Skeletal muscle tissue (tissue), 4 donors: ENCODE data around the gene LRP5. TPM values are rescaled to one million over a fixed set of nuclear protein-coding genes. Genes with fewer than 3 reads are reported as not detected.

Experiments
- H3K27ac ChIP-seq: one replicate; pipeline ENCODE4 v1.7.0; 2013; ENCODE audit warnings: mild to moderate bottlenecking, low read depth, low read length, inconsistent platforms
- H3K27me3 ChIP-seq, 3 donors: one replicate each; pipeline ENCODE4 v1.7.0; 2013; ENCODE audit warnings: low read length in 3 of 3; ENCODE audit not compliant: control insufficient read depth in 3 of 3, insufficient read depth in 3 of 3
- H3K36me3 ChIP-seq, 3 donors: one replicate each; pipeline ENCODE4 v1.7.0; 2013; ENCODE audit warnings: low read length in 3 of 3; ENCODE audit not compliant: control insufficient read depth in 3 of 3, insufficient read depth in 3 of 3
- H3K4me1 ChIP-seq, 3 donors: one replicate each; pipeline ENCODE4 v1.7.0; 2013; ENCODE audit warnings: low read length in 3 of 3, mild to moderate bottlenecking in 3 of 3; ENCODE audit not compliant: control insufficient read depth in 3 of 3, insufficient read depth in 3 of 3
- H3K4me3 ChIP-seq, 3 donors: one replicate each; pipeline ENCODE4 v1.7.0; 2013; ENCODE audit warnings: low read length in 3 of 3
- H3K9ac ChIP-seq, 3 donors: one replicate each; pipeline ENCODE4 v1.7.0; 2013; ENCODE audit warnings: low read length in 3 of 3, mild to moderate bottlenecking in 3 of 3, moderate library complexity in 2 of 3, low read depth in 1 of 3
- H3K9me3 ChIP-seq, 3 donors: one replicate each; pipeline ENCODE4 v1.7.0; 2013; ENCODE audit warnings: low read length in 3 of 3; ENCODE audit not compliant: control insufficient read depth in 3 of 3
- total RNA-seq: library from RNA; depleted of rRNA; stranded (reverse); fragments of >200 nt; gene quantifications from one replicate; pipeline ENCODE4 v1.2.3, GENCODE V29; 2014
- donor health status: Osteomylitis.

The LRP5 gene
- total RNA-seq, 1 donor from 2014 or later: 31.3 TPM

DNA sequence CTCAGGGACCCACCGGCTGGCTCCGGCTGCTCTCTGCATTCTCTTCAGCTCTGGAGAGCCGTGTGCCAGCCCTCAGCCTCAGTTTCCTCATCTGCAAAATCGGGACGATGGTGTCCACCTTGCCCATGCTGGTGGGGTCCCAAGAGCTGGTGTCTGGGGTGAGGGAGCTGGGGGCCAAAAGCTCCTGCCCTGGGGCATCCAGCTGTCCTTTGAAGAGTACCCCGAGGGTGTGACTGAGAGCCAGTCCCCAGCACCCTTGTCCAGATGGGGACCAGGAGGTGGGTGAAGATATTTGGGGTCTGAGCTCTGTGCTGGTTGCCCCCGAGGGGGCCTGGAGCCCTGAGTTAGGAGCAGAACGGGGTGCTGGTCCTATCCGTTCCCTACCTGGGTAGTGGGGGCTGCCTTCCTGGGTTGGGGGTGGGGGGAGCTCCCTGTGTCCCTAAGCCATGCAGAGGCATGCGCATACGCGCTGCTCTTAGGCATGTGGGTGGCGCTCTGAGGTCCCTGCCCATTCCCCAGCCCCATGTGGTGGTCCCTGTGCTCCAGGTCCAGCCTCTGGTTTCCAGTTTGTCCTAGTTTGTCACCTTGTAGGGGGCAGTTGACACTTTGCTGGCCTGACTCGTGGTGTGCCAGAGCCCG is 4.9 kb downstream of the LRP5 start:
- H3K27me3 ChIP-seq: no peaks in the 10 kb centered on the region
- peak overlapping the region in 1 of 3 donors; percentile 33 for H3K9ac ChIP-seq
- H3K4me3 ChIP-seq: no peak overlapping the region
- no peaks in the 10 kb centered on the region for H3K9me3 ChIP-seq
- H3K27ac ChIP-seq: no peak overlapping the region
- no peaks in the 10 kb centered on the region for H3K36me3 ChIP-seq
- H3K4me1 ChIP-seq: peaks cover 48 to 50% (median 49%) of the 10 kb centered on the region in 3 donors

- H3K4me1 ChIP-seq: peaks cover 35 to 46% (median 46%) of the 10 kb centered on the region in 3 donors
- no peak overlapping the region for H3K27ac ChIP-seq
- H3K9ac ChIP-seq: peak overlapping the region in 1 of 3 donors; percentile 50
- H3K4me3 ChIP-seq: peak overlapping the region in 1 of 3 donors; percentile 51
- no peaks in the 10 kb centered on the region for H3K9me3 ChIP-seq
- H3K27me3 ChIP-seq: no peaks in the 10 kb centered on the region
- no peaks in the 10 kb centered on the region for H3K36me3 ChIP-seq
Observed at GRCh38 chr11:68321293-68322051, 9.1 kb downstream of the LRP5 start.

DNA sequence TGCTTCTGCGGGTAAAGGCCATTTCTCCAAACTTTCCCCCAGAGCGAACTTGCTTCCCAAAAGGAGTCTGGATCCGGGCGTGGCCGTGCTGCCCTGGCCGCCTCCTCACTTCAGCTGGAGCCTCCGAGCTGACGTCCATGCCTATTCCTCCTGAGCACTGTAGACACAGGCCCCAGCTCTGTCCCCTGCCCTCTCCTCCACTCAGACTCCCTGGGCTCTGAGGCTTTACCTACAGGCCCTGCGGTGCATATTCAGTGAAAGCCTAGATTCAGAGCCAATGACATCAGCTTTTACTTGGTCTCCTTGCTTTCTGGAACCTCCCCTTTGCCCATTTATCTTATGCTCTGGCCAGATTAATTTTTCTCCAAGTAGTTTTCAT is 9.7 kb downstream of the LRP5 start:
- Histone ChIP-seq H3K9ac (peak overlapping the region in 1 of 3 donors; percentile 50), H3K9me3 (no peaks in the 10 kb centered on the region), H3K36me3 (peaks cover 0 to 2% (median 0%) of the 10 kb centered on the region in 3 donors), H3K27ac (no peak overlapping the region), H3K4me3 (peak overlapping the region in 1 of 3 donors; percentile 51), H3K4me1 (peaks cover 30 to 46% (median 44%) of the 10 kb centered on the region in 3 donors), H3K27me3 (no peaks in the 10 kb centered on the region)

GRCh38 chr11:68324241-68324640 is 11.8 kb downstream of the LRP5 start:
- Histone ChIP-seq H3K9me3 (no peaks in the 10 kb centered on the region), H3K4me3 (no peak overlapping the region), H3K27me3 (no peaks in the 10 kb centered on the region), H3K36me3 (peaks cover 0 to 2% (median 0%) of the 10 kb centered on the region in 3 donors), H3K9ac (no peak overlapping the region), H3K27ac (no peak overlapping the region), H3K4me1 (peaks cover 41 to 61% (median 56%) of the 10 kb centered on the region in 3 donors)

DNA sequence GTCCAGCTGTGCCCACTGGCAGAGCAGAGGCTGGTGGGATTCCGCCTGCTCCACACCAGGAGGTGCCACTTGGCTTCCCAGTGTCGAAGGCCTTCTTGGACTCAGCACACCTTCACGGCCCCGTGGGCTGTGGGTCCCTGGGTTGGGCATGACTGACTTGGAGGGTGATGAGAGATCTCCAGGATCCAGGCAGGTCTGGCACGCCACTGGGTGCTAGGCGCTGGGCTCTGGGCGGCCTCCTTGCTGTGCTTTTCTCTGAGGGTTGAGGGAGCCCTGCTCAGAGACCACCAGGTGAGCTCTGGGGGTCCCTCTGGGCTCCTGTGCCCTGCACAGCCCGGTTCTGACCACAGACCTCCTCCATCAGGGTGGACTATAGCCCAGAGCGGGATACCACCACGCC is 12.3 kb downstream of the LRP5 start:
- Histone ChIP-seq H3K27ac (no peak overlapping the region), H3K27me3 (no peaks in the 10 kb centered on the region), H3K4me3 (no peak overlapping the region), H3K4me1 (peaks cover 41 to 64% (median 60%) of the 10 kb centered on the region in 3 donors), H3K9me3 (no peaks in the 10 kb centered on the region), H3K36me3 (peaks cover 0 to 2% (median 0%) of the 10 kb centered on the region in 3 donors), H3K9ac (no peak overlapping the region)

DNA sequence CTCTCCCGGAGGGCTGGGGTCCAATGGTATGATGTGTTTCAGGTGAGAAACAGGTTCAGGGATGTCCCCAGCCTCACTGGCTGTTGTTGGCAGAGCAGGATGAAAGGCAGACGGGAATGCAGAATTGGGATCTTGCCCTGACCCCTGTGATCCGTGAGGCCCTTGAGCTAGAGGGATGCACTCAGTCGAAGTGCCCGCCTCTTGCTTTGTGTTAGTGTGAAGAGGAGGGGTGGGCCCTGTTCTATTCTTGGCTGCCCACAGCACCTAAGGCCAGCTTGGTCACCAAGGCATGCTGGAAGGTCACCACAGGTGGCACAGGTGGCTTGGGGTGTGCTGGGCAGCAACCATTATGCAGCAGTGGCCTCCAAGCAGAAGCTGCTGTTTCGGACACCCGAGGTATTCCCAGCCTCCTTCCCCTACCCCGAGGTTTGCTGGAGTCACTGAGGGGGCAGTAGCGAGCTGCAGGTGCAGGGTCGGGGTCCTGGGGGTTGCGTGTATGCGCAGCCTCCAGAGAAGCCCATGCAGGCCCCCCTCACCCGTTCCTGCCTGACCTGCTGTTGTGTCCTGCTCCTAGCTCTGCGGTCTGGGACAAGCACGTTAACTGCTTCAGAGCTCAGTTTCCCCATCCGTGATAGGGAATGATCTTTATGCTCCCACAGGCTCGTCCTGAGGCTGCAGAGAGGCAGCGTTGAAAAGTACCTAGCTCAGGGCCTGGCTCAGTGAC is 13.0 kb downstream of the LRP5 start:
- no peak overlapping the region for H3K27ac ChIP-seq
- H3K36me3 ChIP-seq: peaks cover 0 to 2% (median 0%) of the 10 kb centered on the region in 3 donors
- peaks cover 43 to 70% (median 67%) of the 10 kb centered on the region in 3 donors for H3K4me1 ChIP-seq
- no peak overlapping the region for H3K4me3 ChIP-seq
- H3K9ac ChIP-seq: no peak overlapping the region
- H3K27me3 ChIP-seq: no peaks in the 10 kb centered on the region
- no peaks in the 10 kb centered on the region for H3K9me3 ChIP-seq

DNA sequence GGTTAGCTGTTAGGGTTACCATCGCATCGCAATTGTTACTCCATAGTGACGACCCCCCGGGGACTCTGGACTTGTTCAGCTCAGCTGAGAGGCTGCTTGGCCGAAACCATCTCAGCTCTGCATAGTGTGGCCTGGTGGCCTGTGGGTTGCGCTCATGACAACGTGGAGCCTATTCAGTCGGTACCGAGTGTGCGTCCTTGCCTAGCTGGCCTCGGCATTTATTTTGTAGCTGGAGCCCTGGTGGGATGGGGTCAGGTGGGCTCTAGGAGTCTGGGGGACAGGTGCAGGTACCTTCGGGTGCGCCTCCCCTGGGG is 13.5 kb downstream of the LRP5 start:
- peaks cover 46 to 75% (median 72%) of the 10 kb centered on the region in 3 donors for H3K4me1 ChIP-seq
- H3K36me3 ChIP-seq: peaks cover 0 to 2% (median 0%) of the 10 kb centered on the region in 3 donors
- no peak overlapping the region for H3K27ac ChIP-seq
- no peak overlapping the region for H3K9ac ChIP-seq
- H3K9me3 ChIP-seq: no peaks in the 10 kb centered on the region
- no peak overlapping the region for H3K4me3 ChIP-seq
- no peaks in the 10 kb centered on the region for H3K27me3 ChIP-seq

DNA sequence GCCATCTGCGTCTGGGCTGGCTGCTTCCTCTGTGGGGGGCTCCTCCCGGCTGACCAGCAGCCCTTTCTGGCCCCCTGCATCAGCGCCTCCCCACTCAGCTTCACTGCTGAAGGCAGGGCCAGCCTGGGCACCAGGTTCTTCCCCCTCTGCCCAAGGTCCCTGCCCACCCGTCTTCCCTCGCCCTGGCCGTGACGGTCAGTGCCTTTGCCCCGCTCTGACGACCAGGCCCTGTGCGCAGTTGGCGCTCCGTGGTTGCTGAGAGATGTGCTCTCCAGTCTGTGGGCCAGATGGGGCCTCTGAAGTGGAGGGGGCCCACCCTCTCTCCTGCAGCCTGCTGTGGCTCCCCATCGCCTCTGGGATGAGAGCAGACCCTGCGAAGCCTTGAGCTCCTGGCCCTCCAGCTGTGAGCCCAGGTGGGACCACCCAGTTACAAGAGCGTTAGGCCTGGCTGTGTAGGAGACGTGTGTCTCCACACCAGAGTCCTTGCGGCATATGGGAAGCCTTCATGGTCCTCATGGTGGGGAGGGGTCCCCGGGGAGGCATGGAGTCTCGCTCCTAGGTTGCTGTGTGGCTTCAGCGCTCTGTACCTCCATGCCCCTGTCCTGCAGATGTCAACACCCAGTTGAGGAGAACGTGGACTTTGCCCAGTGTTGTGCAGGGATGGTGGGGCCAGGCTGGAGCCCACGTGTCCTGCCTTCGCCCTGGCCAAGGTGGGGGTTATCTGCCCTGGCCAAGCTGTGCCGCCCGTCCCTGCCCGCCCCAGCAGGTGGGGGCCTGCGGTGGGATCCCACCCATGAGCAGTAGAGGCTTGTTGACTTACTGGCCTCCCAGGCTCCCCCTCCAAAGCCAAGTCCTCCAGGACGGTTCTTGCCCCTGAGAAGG is 14.2 kb downstream of the LRP5 start:
- Histone ChIP-seq H3K4me3 (no peak overlapping the region), H3K27ac (no peak overlapping the region), H3K9ac (no peak overlapping the region), H3K36me3 (peaks cover 0 to 2% (median 0%) of the 10 kb centered on the region in 3 donors), H3K4me1 (peaks cover 41 to 77% (median 70%) of the 10 kb centered on the region in 3 donors), H3K9me3 (no peaks in the 10 kb centered on the region), H3K27me3 (no peaks in the 10 kb centered on the region)

DNA sequence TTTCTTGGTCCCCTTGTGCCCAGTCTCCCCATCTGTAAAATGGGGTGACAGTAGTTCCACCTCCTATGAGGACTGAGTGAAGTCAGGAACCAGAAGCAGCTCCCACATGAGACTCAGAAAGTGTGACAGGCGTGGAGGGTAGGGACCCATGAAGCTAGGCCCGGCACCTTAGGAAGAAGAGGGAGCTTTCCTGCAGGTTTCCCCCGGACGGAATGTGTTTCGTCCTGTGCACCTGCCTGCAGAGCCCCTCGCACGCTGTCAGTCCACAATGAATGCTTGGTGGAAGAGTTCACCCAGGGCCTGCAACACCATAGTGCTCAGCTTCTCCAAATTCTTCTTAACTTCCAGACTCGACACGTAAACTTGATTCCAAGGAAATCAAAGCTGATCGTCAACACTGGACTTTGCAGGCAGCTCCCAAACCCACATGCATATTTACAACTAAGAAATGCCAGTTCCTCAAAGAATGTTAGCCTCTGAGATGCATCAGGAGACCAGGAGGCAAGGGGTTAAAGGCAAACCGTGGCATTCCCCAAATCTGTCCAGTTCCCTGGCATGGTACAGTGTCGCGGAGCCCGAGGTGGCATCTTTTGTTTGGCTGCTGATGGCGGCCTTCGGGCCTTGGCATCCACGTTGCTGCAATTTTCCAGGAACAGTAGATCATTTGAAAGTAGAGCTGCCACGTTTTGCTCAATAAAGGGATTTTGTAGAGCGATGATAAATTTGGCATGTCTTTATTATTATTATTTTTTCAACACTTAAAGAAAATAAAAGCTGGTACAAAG is 15.4 kb downstream of the LRP5 start:
- Histone ChIP-seq H3K9me3 (no peaks in the 10 kb centered on the region), H3K27me3 (no peaks in the 10 kb centered on the region), H3K4me3 (no peak overlapping the region), H3K27ac (no peak overlapping the region), H3K9ac (no peak overlapping the region), H3K4me1 (peaks cover 31 to 72% (median 66%) of the 10 kb centered on the region in 3 donors), H3K36me3 (peaks cover 0 to 2% (median 0%) of the 10 kb centered on the region in 3 donors)
